Endodermal cell (in vitro differentiated cells): ENCODE data around the gene ADK. TPM values are rescaled to one million over a fixed set of nuclear protein-coding genes. Genes with fewer than 3 reads are reported as not detected.
"Not testable (repeated sequence)": the region's sequence is repeated elsewhere in the genome, so short reads cannot be mapped to it uniquely, and the experiment has no call there.

Experiments
- DNase-seq: peaks from one replicate; pipeline ENCODE4 v3.0.0-alpha.2; 2017
- H3K27ac ChIP-seq: 2 replicates; pipeline ENCODE4 v1.5.1; 2013; ENCODE audit warnings: mild to moderate bottlenecking, low read depth, low read length, moderate library complexity
- H3K27me3 ChIP-seq: 2 replicates; pipeline ENCODE4 v1.6.1; 2013; ENCODE audit warnings: mild to moderate bottlenecking, low read length, moderate library complexity; ENCODE audit not compliant: insufficient read depth, control insufficient read depth, poor library complexity, severe bottlenecking
- H3K36me3 ChIP-seq: 2 replicates; pipeline ENCODE4 v1.7.0; 2013; ENCODE audit warnings: mild to moderate bottlenecking, low read length, moderate library complexity; ENCODE audit not compliant: control insufficient read depth, insufficient read depth
- H3K4me1 ChIP-seq: one replicate; pipeline ENCODE4 v1.7.0; 2013; ENCODE audit warnings: low read length; ENCODE audit not compliant: control insufficient read depth, insufficient read depth
- H3K4me3 ChIP-seq: 2 replicates; pipeline ENCODE4 v1.5.1; 2013; ENCODE audit warnings: mild to moderate bottlenecking, low read length, moderate library complexity
- H3K9ac ChIP-seq: 2 replicates; pipeline ENCODE4 v1.6.1; 2013; ENCODE audit warnings: mild to moderate bottlenecking, low read length, moderate library complexity; ENCODE audit not compliant: poor library complexity, severe bottlenecking; ENCODE audit errors: extremely low read depth
- H3K9me3 ChIP-seq: 2 replicates; pipeline ENCODE4 v1.6.1; 2013; ENCODE audit warnings: mild to moderate bottlenecking, low read length, moderate library complexity; ENCODE audit not compliant: control insufficient read depth
- H3K27ac Mint-ChIP-seq: 2 replicates; pipeline ENCODE4 v1.8.0; 2020; ENCODE audit warnings: mixed read lengths
- H3K27me3 Mint-ChIP-seq: 2 replicates; pipeline ENCODE4 v1.8.0; 2021; ENCODE audit warnings: mild to moderate bottlenecking, mixed read lengths; ENCODE audit not compliant: insufficient read depth
- H3K36me3 Mint-ChIP-seq: 2 replicates; pipeline ENCODE4 v1.8.0; 2020; ENCODE audit warnings: low read depth, mixed read lengths
- H3K4me1 Mint-ChIP-seq: 2 replicates; pipeline ENCODE4 v1.8.0; 2020; ENCODE audit warnings: mixed read lengths
- H3K4me3 Mint-ChIP-seq: 2 replicates; pipeline ENCODE4 v1.8.0; 2020; ENCODE audit warnings: mild to moderate bottlenecking, moderate library complexity, mixed read lengths
- H3K9me3 Mint-ChIP-seq: 2 replicates; pipeline ENCODE4 v1.8.0; 2020; ENCODE audit warnings: mild to moderate bottlenecking, mixed read lengths
- WGBS, 2 experiments: methylation state at CpG; one replicate each; pipeline versions ENCODE4 v1.1.5 to v1.1.7; 2013; ENCODE audit warnings: missing lambda C conversion rate in 2 of 2, mixed read lengths in 1 of 2; ENCODE audit not compliant: insufficient coverage in 1 of 2, insufficient read length in 1 of 2; 5-methylcytosine and 5-hydroxymethylcytosine counted together
- total RNA-seq, 2 donors: library from RNA; stranded (reverse); fragmentation: NEBNext Ultra II Directional in 1 of 2; extraction: Animal tissue kit (Norgen Biotek cat#: 25700) in 1 of 2; gene quantifications; 2 replicates in 1 of 2; 3 replicates in 1 of 2; pipeline ENCODE4 v1.2.1, GENCODE V29; 2021
- TF ChIP-seq, protein P1 (sequence below): fragments of 200-600 bp; sonication (generic); conservative IDR thresholded peaks from 2 replicates; pipeline ENCODE4 v1.5.0; 2021; ENCODE audit warnings: antibody characterized with exemption, mild to moderate bottlenecking

The ADK gene
- total RNA-seq, 2 donors from 2014 or later, result 23.6 to 36.7 TPM

DNA sequence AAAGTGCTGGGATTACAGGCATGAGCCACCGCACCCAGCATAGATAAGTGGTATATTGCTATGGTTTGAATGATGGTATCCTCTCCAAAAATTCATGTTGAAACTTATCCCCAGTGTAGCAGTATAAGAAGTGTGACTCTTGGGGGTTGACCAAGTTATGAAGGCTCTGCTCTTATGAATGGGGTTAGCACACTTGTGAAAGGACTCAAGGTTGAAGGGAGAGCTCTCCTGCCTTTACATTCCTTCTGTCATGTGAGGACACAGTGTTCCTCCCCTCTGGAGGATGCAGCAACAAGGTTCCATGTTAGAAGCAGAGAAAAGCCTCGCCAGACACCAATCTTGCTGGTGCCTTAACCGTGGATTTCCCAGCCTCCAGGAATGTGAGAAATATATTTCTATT is 58.0 kb downstream of the ADK start:
- no peaks in the 10 kb centered on the region for H3K4me1 ChIP-seq
- no peaks in the 10 kb centered on the region for H3K9me3 ChIP-seq
- no peaks in the 10 kb centered on the region for H3K27me3 Mint-ChIP-seq
- 100% methylated on average over 1 to 2 of the region's 3 CpGs for WGBS, 2 experiments
- H3K9ac ChIP-seq, result no peak overlapping the region
- no peak for DNase-seq
- H3K36me3 ChIP-seq, result peaks cover 14% of the 10 kb centered on the region
- H3K27me3 ChIP-seq, result no peaks in the 10 kb centered on the region
- no peak overlapping the region for H3K27ac Mint-ChIP-seq
- peaks cover 13% of the 10 kb centered on the region for H3K36me3 Mint-ChIP-seq
- no peaks in the 10 kb centered on the region for H3K4me1 Mint-ChIP-seq
- no peaks in the 10 kb centered on the region for H3K9me3 Mint-ChIP-seq
- H3K27ac ChIP-seq, result no peak overlapping the region
- no peak overlapping the region for H3K4me3 ChIP-seq
- TF ChIP-seq, protein P1, sequence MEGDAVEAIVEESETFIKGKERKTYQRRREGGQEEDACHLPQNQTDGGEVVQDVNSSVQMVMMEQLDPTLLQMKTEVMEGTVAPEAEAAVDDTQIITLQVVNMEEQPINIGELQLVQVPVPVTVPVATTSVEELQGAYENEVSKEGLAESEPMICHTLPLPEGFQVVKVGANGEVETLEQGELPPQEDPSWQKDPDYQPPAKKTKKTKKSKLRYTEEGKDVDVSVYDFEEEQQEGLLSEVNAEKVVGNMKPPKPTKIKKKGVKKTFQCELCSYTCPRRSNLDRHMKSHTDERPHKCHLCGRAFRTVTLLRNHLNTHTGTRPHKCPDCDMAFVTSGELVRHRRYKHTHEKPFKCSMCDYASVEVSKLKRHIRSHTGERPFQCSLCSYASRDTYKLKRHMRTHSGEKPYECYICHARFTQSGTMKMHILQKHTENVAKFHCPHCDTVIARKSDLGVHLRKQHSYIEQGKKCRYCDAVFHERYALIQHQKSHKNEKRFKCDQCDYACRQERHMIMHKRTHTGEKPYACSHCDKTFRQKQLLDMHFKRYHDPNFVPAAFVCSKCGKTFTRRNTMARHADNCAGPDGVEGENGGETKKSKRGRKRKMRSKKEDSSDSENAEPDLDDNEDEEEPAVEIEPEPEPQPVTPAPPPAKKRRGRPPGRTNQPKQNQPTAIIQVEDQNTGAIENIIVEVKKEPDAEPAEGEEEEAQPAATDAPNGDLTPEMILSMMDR, result no peak
- no peak overlapping the region for H3K4me3 Mint-ChIP-seq

DNA sequence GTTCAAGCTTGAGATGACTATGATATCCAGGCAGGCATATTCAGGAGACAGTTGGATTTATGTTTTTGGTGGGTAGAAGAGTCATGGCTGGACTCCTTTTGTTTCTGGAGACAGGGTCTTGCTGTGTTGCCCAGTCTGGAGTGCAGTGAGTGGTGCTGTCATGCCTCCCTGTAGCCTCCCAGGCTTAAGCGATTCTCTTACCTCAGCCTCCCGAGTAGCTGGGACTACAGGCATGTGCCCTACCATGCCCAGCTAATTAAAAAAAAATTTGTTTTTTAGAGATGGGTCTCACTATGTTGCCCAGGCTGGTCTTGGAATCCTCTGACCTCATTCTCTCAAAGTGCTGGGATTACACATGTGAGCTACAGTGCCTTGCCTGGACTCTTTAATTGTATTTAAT is 62.0 kb downstream of the ADK start:
- DNase-seq, result no peak
- H3K27me3 ChIP-seq, result no peaks in the 10 kb centered on the region
- no peak overlapping the region for H3K4me3 ChIP-seq
- H3K9me3 ChIP-seq, result peaks cover 17% of the 10 kb centered on the region
- H3K4me1 Mint-ChIP-seq, result no peaks in the 10 kb centered on the region
- TF ChIP-seq, protein P1, result no peak
- WGBS, 2 experiments, result 97% methylated on average over 2 of the region's 2 CpGs; no CpG with 5 or more reads in 1 of the 2 experiments
- H3K36me3 ChIP-seq, result peaks cover 8% of the 10 kb centered on the region
- H3K9ac ChIP-seq, result no peak overlapping the region
- H3K27ac ChIP-seq, result no peak overlapping the region
- H3K27ac Mint-ChIP-seq, result no peak overlapping the region
- no peaks in the 10 kb centered on the region for H3K27me3 Mint-ChIP-seq
- peaks cover 19% of the 10 kb centered on the region for H3K9me3 Mint-ChIP-seq
- no peaks in the 10 kb centered on the region for H3K4me1 ChIP-seq
- H3K36me3 Mint-ChIP-seq, result peaks cover 24% of the 10 kb centered on the region
- H3K4me3 Mint-ChIP-seq, result no peak overlapping the region

DNA sequence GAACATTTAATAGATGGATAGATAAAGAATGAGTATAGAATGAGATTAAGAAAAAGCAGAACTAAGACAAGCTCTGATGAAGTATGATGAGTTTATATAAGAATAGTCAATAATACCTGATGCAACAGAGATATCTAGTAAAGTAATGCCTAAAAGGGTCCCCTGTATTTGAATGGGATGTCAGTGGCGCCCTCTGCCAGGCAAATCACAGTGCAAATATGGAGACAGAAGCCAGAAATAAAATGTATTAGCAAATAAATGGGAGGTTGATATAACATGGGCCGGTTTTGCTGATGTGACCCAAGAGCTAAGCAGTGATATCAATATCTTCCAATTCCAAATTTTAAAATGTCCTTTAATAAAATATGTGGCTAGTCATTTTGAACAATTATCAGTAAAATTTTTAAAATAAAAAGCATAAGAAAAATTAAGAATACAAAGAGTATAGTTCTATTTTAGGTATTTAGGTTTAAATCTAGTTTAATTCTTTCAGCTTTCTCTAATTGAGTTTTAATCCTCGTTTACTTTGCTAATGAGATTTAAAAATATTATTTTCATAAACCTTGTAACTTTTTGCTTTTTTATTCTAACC is 62.6 kb downstream of the ADK start:
- peak; percentile 64 for DNase-seq
- H3K4me1 Mint-ChIP-seq, result no peaks in the 10 kb centered on the region
- H3K4me3 Mint-ChIP-seq, result no peak overlapping the region
- no peaks in the 10 kb centered on the region for H3K4me1 ChIP-seq
- H3K36me3 Mint-ChIP-seq, result peaks cover 29% of the 10 kb centered on the region
- H3K9me3 ChIP-seq, result peaks cover 17% of the 10 kb centered on the region
- H3K36me3 ChIP-seq, result peaks cover 8% of the 10 kb centered on the region
- TF ChIP-seq, protein P1, result peak; percentile 72
- H3K4me3 ChIP-seq, result no peak overlapping the region
- H3K27ac ChIP-seq, result no peak overlapping the region
- WGBS, 2 experiments, result 65 to 100% methylated on average over 1 to 2 of the region's 3 CpGs
- no peak overlapping the region for H3K9ac ChIP-seq
- H3K27me3 Mint-ChIP-seq, result no peaks in the 10 kb centered on the region
- no peak overlapping the region for H3K27ac Mint-ChIP-seq
- peaks cover 26% of the 10 kb centered on the region for H3K9me3 Mint-ChIP-seq
- no peaks in the 10 kb centered on the region for H3K27me3 ChIP-seq

DNA sequence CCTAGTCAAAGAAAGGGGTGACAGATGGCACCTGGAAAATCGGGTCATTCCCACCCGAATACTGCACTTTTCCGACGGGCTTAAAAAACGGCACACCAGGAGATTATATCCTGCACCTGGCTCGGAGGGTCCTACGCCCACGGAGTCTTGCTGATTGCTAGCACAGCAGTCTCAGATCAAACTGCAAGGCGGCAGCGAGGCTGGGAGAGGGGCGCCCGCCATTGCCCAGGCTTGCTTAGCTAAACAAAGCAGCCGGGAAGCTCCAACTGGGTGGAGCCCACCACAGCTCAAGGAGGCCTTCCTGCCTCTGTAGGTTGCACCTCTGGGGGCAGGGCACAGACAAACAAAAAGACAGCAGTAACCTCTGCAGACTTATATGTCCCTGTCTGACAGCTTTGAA is 66.1 kb downstream of the ADK start:
- WGBS, 2 experiments, result 94 to 95% methylated on average over 4 to 13 of the region's 13 CpGs
- Mint-ChIP-seq H3K36me3 (peaks cover 23% of the 10 kb centered on the region), H3K9me3 (peaks cover 29% of the 10 kb centered on the region)
- not testable (repeated sequence) for H3K27ac Mint-ChIP-seq, H3K27me3 Mint-ChIP-seq, DNase-seq, H3K4me1 ChIP-seq, H3K9ac ChIP-seq, H3K4me3 ChIP-seq, H3K27ac ChIP-seq, H3K27me3 ChIP-seq, H3K36me3 ChIP-seq, H3K4me3 Mint-ChIP-seq, H3K4me1 Mint-ChIP-seq
- H3K9me3 ChIP-seq, result peaks cover 17% of the 10 kb centered on the region

DNA sequence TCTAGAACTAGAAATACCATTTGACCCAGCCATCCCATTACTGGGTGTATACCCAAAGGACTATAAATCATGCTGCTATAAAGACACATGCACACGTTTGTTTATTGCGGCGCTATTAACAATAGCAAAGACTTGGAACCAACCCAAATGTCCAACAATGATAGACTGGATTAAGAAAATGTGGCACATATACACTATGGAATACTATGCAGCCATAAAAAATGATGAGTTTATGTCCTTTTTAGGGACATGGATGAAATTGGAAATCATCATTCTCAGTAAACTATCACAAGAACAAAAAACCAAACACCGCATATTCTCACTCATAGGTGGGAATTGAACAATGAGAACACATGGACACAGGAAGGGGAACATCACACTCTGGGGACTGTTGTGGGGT is 71.4 kb downstream of the ADK start:
- not testable (repeated sequence) for H3K4me3 Mint-ChIP-seq, H3K4me1 ChIP-seq, H3K4me1 Mint-ChIP-seq, H3K36me3 Mint-ChIP-seq, H3K27me3 Mint-ChIP-seq, H3K27ac ChIP-seq, H3K27ac Mint-ChIP-seq, H3K9ac ChIP-seq, H3K27me3 ChIP-seq, DNase-seq, H3K9me3 ChIP-seq, H3K36me3 ChIP-seq, H3K4me3 ChIP-seq
- WGBS, 2 experiments, result 100% methylated on average over 3 of the region's 4 CpGs; no CpG with 5 or more reads in 1 of the 2 experiments
- H3K9me3 Mint-ChIP-seq, result peaks cover 13% of the 10 kb centered on the region
